GM18858 (cell line): ENCODE measurements around the gene KRTAP5-10.
"Not testable (repeated sequence)": the region's sequence is repeated elsewhere in the genome, so short reads cannot be mapped to it uniquely, and the experiment has no call there.

Experiments
- ATAC-seq: cut with Tn5 transposase; IDR thresholded peaks from one replicate; pipeline ENCODE4 v1.9.1; 2021; ENCODE audit not compliant: unreplicated experiment

Gene KRTAP5-10

GRCh38 chr11:71542382-71542781 is 23.0 kb upstream of the KRTAP5-10 start:
- no peak for ATAC-seq

GRCh38 chr11:71542879-71543777 is 22.2 kb upstream of the KRTAP5-10 start:
- no peak for ATAC-seq

GRCh38 chr11:71543866-71544265 is 21.5 kb upstream of the KRTAP5-10 start:
- no peak for ATAC-seq

GRCh38 chr11:71544525-71545214 is 20.7 kb upstream of the KRTAP5-10 start:
- ATAC-seq, result no peak

- no peak for ATAC-seq
Measured at GRCh38 chr11:71545405-71545966, 19.9 kb upstream of the KRTAP5-10 start.

- no peak for ATAC-seq
Measured at GRCh38 chr11:71548120-71548519, 17.2 kb upstream of the KRTAP5-10 start, which contains the start of gene KRTAP5-9. TSS of gene KRTAP5-9 (plus strand) at chr11:71548420. CDS start at chr11:71548658, 238 bp downstream.

GRCh38 chr11:71548716-71549151 is 16.6 kb upstream of the KRTAP5-10 start:
- ATAC-seq, result no peak

- ATAC-seq, result no peak
Measured at GRCh38 chr11:71551711-71552110, 13.7 kb upstream of the KRTAP5-10 start.

GRCh38 chr11:71554996-71555395 is 10.4 kb upstream of the KRTAP5-10 start:
- ATAC-seq, result no peak

GRCh38 chr11:71555508-71555907 is 9.9 kb upstream of the KRTAP5-10 start:
- ATAC-seq, result no peak

GRCh38 chr11:71556018-71556417 is 9.3 kb upstream of the KRTAP5-10 start:
- no peak for ATAC-seq

- no peak for ATAC-seq
Measured at GRCh38 chr11:71557257-71557656, 8.1 kb upstream of the KRTAP5-10 start.

- no peak for ATAC-seq
Measured at GRCh38 chr11:71558996-71559395, 6.4 kb upstream of the KRTAP5-10 start.

- no peak for ATAC-seq
Measured at GRCh38 chr11:71562120-71562519, 3.2 kb upstream of the KRTAP5-10 start.

GRCh38 chr11:71563406-71563805 is 2.0 kb upstream of the KRTAP5-10 start:
- no peak for ATAC-seq

GRCh38 chr11:71564430-71564829 is 933 bp upstream of the KRTAP5-10 start:
- ATAC-seq, result no peak

GRCh38 chr11:71566081-71566620 is 788 bp downstream of the KRTAP5-10 start:
- no peak for ATAC-seq

GRCh38 chr11:71566626-71567599 is 1.6 kb downstream of the KRTAP5-10 start:
- ATAC-seq, result not testable (repeated sequence)

- ATAC-seq, result not testable (repeated sequence)
Measured at GRCh38 chr11:71567633-71568032, 2.3 kb downstream of the KRTAP5-10 start.

- no peak for ATAC-seq
Measured at GRCh38 chr11:71568704-71569349, 3.5 kb downstream of the KRTAP5-10 start.
